ENCODE data around the gene IL1RAPL1. TPM values are rescaled to one million over a fixed set of nuclear protein-coding genes. Genes with fewer than 3 reads are reported as not detected.

Gene IL1RAPL1
- total and polyA plus RNA-seq, 2 experiments from 2014 or later, result 0.18 to 0.49 TPM

- TF ChIP-seq ETS1 (IDR thresholded peaks at IDR 0.05) (no peak), NANOG (IDR thresholded peaks at IDR 0.05; ENCODE audit: borderline replicate concordance) (no peak), ZNF331 (CRISPR knock-in tag; IDR thresholded peaks at IDR 0.05; ENCODE audit: low read depth) (no peak), EZH2phosphoT487 (IDR thresholded peaks at IDR 0.05; ENCODE audit: unreplicated experiment) (no peak), CREB1 (CRISPR knock-in tag; IDR thresholded peaks at IDR 0.05; ENCODE audit: low read depth) (no peak), CTCF (conservative IDR thresholded peaks at IDR 0.05; ENCODE audit: low read depth in 2 of 2) (no peak; a peak in 1 of 4 replicates), EZH2 (IDR thresholded peaks at IDR 0.05; ENCODE audit: low read depth, unreplicated experiment) (no peak)
- DNase-seq (ENCODE audit: low spot score) (no peak), ATAC-seq (no peak)
- Mint-ChIP-seq H3K27me3 (ENCODE audit: insufficient read depth, low read depth, poor library complexity) (no peaks in the 10 kb centered on the region), H3K9me3 (no peaks in the 10 kb centered on the region; the same call in 2 of the 3 replicates), H3K4me3 (no peak overlapping the region), H3K36me3 (ENCODE audit: low read depth) (no peaks in the 10 kb centered on the region), H3K4me1 (no peaks in the 10 kb centered on the region; the same call in 2 of the 3 replicates), H3K27ac (no peak overlapping the region)
- no peak overlapping the region for H3K4me2 ChIP-seq
- no peaks in the 10 kb centered on the region for H3K79me2 ChIP-seq (replicated peaks; ENCODE audit: insufficient read depth)
- no peaks in the 10 kb centered on the region for H3F3A ChIP-seq (replicated peaks; ENCODE audit: low read depth)
- no peak overlapping the region for H3K4me3 ChIP-seq
- H3K27ac ChIP-seq (ENCODE audit: low read depth), result no peak overlapping the region
- H3K27me3 ChIP-seq (ENCODE audit: insufficient read depth), result no peaks in the 10 kb centered on the region
- no peaks in the 10 kb centered on the region for H3K9me2 ChIP-seq (ENCODE audit: insufficient read depth)
- no peaks in the 10 kb centered on the region for H3K36me3 ChIP-seq (ENCODE audit: insufficient read depth)
- no peaks in the 10 kb centered on the region for H4K20me1 ChIP-seq (replicated peaks; ENCODE audit: insufficient read depth)
- H3K4me1 ChIP-seq (ENCODE audit: insufficient read depth), result no peaks in the 10 kb centered on the region
- H2AFZ ChIP-seq, result no peak overlapping the region
Measured at GRCh38 chrX:29044423-29045184, 457.4 kb downstream of the IL1RAPL1 start.

GRCh38 chrX:29065477-29065876, 478.2 kb downstream of the IL1RAPL1 start:
- H3K4me1 Mint-ChIP-seq, result peaks cover 21% of the 10 kb centered on the region
- H3K27me3 Mint-ChIP-seq (ENCODE audit: insufficient read depth, low read depth, poor library complexity), result no peaks in the 10 kb centered on the region
- Histone ChIP-seq H3K4me2 (no peak overlapping the region), H3K9me2 (ENCODE audit: insufficient read depth) (no peaks in the 10 kb centered on the region), H3K79me2 (replicated peaks; ENCODE audit: insufficient read depth) (no peaks in the 10 kb centered on the region), H3F3A (replicated peaks; ENCODE audit: low read depth) (no peaks in the 10 kb centered on the region), H2AFZ (no peak overlapping the region), H4K20me1 (replicated peaks; ENCODE audit: insufficient read depth) (no peaks in the 10 kb centered on the region), H3K27ac (ENCODE audit: low read depth) (no peak overlapping the region), H3K4me1 (ENCODE audit: insufficient read depth) (peaks cover 13% of the 10 kb centered on the region), H3K36me3 (ENCODE audit: insufficient read depth) (no peaks in the 10 kb centered on the region), H3K27me3 (ENCODE audit: insufficient read depth) (no peaks in the 10 kb centered on the region), H3K4me3 (no peak overlapping the region)
- no peak overlapping the region for H3K27ac Mint-ChIP-seq
- no peak overlapping the region for H3K4me3 Mint-ChIP-seq
- no peaks in the 10 kb centered on the region for H3K36me3 Mint-ChIP-seq (ENCODE audit: low read depth)
- no peak for ATAC-seq
- DNase-seq (ENCODE audit: low spot score), result no peak
- H3K9me3 Mint-ChIP-seq, result no peaks in the 10 kb centered on the region
- TF ChIP-seq EZH2 (IDR thresholded peaks at IDR 0.05; ENCODE audit: low read depth, unreplicated experiment) (no peak), CREB1 (CRISPR knock-in tag; IDR thresholded peaks at IDR 0.05; ENCODE audit: low read depth) (no peak), JUNB (IDR thresholded peaks at IDR 0.05; ENCODE audit: unreplicated experiment) (no peak), POLR2AphosphoS5 (IDR thresholded peaks at IDR 0.05; ENCODE audit: low read depth) (no peak), ZNF462 (CRISPR knock-in tag; IDR thresholded peaks at IDR 0.05) (no peak)

Data from GM23338 (cell line).